Fibroblast of lung (primary cell): ENCODE measurements around the gene FAM47C. TPM values are rescaled to one million over a fixed set of nuclear protein-coding genes. Genes with fewer than 3 reads are reported as not detected.
"Not testable (repeated sequence)": the region's sequence is repeated elsewhere in the genome, so short reads cannot be mapped to it uniquely, and the experiment has no call there.

Experiments
- DNase-seq, 2 donors: peaks; one replicate each; pipeline versions ENCODE4 v3.0.0 to v3.0.0-alpha.2; 2010; ENCODE audit warnings: low read depth in 2 of 2
- H2AFZ ChIP-seq: 2 replicates; pipeline ENCODE4 v1.5.1; 2012; ENCODE audit warnings: low read length, control low read depth, inconsistent platforms
- H3K27ac ChIP-seq: 2 replicates; pipeline ENCODE4 v1.5.1; 2011; ENCODE audit warnings: low read length, control low read depth; ENCODE audit not compliant: insufficient read depth
- H3K27me3 ChIP-seq: 2 replicates; pipeline ENCODE4 v1.5.1; 2011; ENCODE audit warnings: mild to moderate bottlenecking, low read length; ENCODE audit not compliant: control insufficient read depth, insufficient read depth
- H3K36me3 ChIP-seq: 2 replicates; pipeline ENCODE4 v1.5.1; 2011; ENCODE audit warnings: low read length; ENCODE audit not compliant: control insufficient read depth, insufficient read depth
- H3K4me1 ChIP-seq: 2 replicates; pipeline ENCODE4 v1.5.1; 2011; ENCODE audit warnings: low read length; ENCODE audit not compliant: control insufficient read depth, insufficient read depth; ENCODE audit errors: extremely low read depth
- H3K4me2 ChIP-seq: 2 replicates; pipeline ENCODE4 v1.5.1; 2011; ENCODE audit warnings: low read length, control low read depth; ENCODE audit not compliant: insufficient read depth; ENCODE audit errors: extremely low read depth
- H3K4me3 ChIP-seq, 4 experiments: fragments of 200-600 bp in 1 of 4; sonication (generic) in 1 of 4; replicated peaks in 1 of 4; 2 replicates each; pipeline ENCODE4 v1.5.1; 2011 to 2016; ENCODE audit warnings: low read length in 4 of 4, low read depth in 3 of 4, mild to moderate bottlenecking in 3 of 4, control low read depth in 2 of 4, inconsistent platforms in 1 of 4, mixed read lengths in 1 of 4; ENCODE audit not compliant: insufficient read depth in 1 of 4; ENCODE audit errors: control extremely low read depth in 1 of 4
- H3K79me2 ChIP-seq: 2 replicates; pipeline ENCODE4 v1.5.1; 2012; ENCODE audit warnings: mild to moderate bottlenecking, low read length, inconsistent platforms; ENCODE audit not compliant: control insufficient read depth, insufficient read depth
- H3K9ac ChIP-seq: 2 replicates; pipeline ENCODE4 v1.5.1; 2011; ENCODE audit warnings: mild to moderate bottlenecking, low read length, control low read depth; ENCODE audit not compliant: insufficient read depth
- H3K9me3 ChIP-seq: 2 replicates; pipeline ENCODE4 v1.5.1; 2012; ENCODE audit warnings: low read depth, low read length; ENCODE audit not compliant: control insufficient read depth, insufficient read depth
- H4K20me1 ChIP-seq: 2 replicates; pipeline ENCODE4 v1.5.1; 2011; ENCODE audit warnings: low read length; ENCODE audit not compliant: control insufficient read depth, insufficient read depth; ENCODE audit errors: extremely low read depth
- CTCF ChIP-seq, 2 donors: IDR thresholded peaks in 1 of 2; conservative IDR thresholded peaks in 1 of 2; 1 replicate in 1 of 2; 2 replicates in 1 of 2; pipeline ENCODE4 v1.5.1; 2011 to 2012; ENCODE audit warnings: low read length in 2 of 2, control low read depth in 1 of 2, inconsistent platforms in 1 of 2, low read depth in 1 of 2, mild to moderate bottlenecking in 1 of 2
- EZH2 ChIP-seq: IDR thresholded peaks from 2 replicates; pipeline ENCODE4 v1.5.1; 2012; ENCODE audit warnings: low read length, control low read depth, mild to moderate bottlenecking; ENCODE audit errors: missing control alignments
- polyA plus RNA-seq, 2 donors: library from polyadenylated mRNA; depleted of rRNA in 1 of 2; stranded (reverse) in 1 of 2; unstranded in 1 of 2; fragments of >200 nt; gene quantifications; 2 replicates each; pipeline ENCODE4 v1.2.1, GENCODE V29; 2011 to 2012; ENCODE audit warnings: missing spikeins in 1 of 2
- total RNA-seq: library from RNA; depleted of rRNA; stranded (reverse); fragments of >200 nt; gene quantifications from 2 replicates; pipeline ENCODE4 v1.2.1, GENCODE V29; 2014

Gene FAM47C
- total and polyA plus RNA-seq, 2 donors (not counting 1 experiment from before 2014, with no cell fraction given) = not detected

GRCh38 chrX:36978886-36979285, 29.3 kb upstream of the FAM47C start:
- Histone ChIP-seq H3K36me3 (no peaks in the 10 kb centered on the region), H3K27ac (no peak overlapping the region), H3K4me3 (no peak overlapping the region), H4K20me1 (no peaks in the 10 kb centered on the region), H3K9ac (no peak overlapping the region), H3K79me2 (no peaks in the 10 kb centered on the region), H3K27me3 (no peaks in the 10 kb centered on the region), H2AFZ (no peak overlapping the region), H3K4me1 (no peaks in the 10 kb centered on the region), H3K9me3 (no peaks in the 10 kb centered on the region), H3K4me2 (no peak overlapping the region)
- TF ChIP-seq CTCF (conservative IDR thresholded peaks at IDR 0.05 in 1 of 2, IDR thresholded peaks at IDR 0.05 in 1 of 2; ENCODE audit: low read depth in 1 of 2, low read length in 2 of 2) = no peak
- no peak for TF ChIP-seq EZH2
- peak; percentile 1 to 64 for DNase-seq

- DNase-seq = no peak
These were observed 24.3 kb upstream of the FAM47C start for GRCh38 chrX:36983831-36984230.

GRCh38 chrX:36985416-36986209, 22.6 kb upstream of the FAM47C start:
- not testable (repeated sequence) for H3K27ac ChIP-seq, H3K4me2 ChIP-seq, H4K20me1 ChIP-seq, H3K9me3 ChIP-seq, H3K27me3 ChIP-seq, H2AFZ ChIP-seq, H3K4me3 ChIP-seq, H3K79me2 ChIP-seq, H3K9ac ChIP-seq, H3K4me1 ChIP-seq, DNase-seq, H3K36me3 ChIP-seq

More at GRCh38 chrX:36983831-36984230, 24.3 kb upstream of the FAM47C start:
- no peaks in the 10 kb centered on the region for H3K27me3 ChIP-seq
- H3K36me3 ChIP-seq = no peaks in the 10 kb centered on the region
- H2AFZ ChIP-seq = no peak overlapping the region
- no peak overlapping the region for H3K4me2 ChIP-seq
- H3K9me3 ChIP-seq = no peaks in the 10 kb centered on the region
- H3K4me1 ChIP-seq = no peaks in the 10 kb centered on the region
- no peaks in the 10 kb centered on the region for H4K20me1 ChIP-seq
- no peak overlapping the region for H3K27ac ChIP-seq
- H3K4me3 ChIP-seq = no peak overlapping the region
- H3K9ac ChIP-seq = no peak overlapping the region
- TF ChIP-seq CTCF (conservative IDR thresholded peaks at IDR 0.05 in 1 of 2, IDR thresholded peaks at IDR 0.05 in 1 of 2; ENCODE audit: low read depth in 1 of 2, low read length in 2 of 2) = no peak
- TF ChIP-seq EZH2 = no peak
- H3K79me2 ChIP-seq = no peaks in the 10 kb centered on the region
